Measurements from ENCODE around the gene UPF3B. TPM values are rescaled to one million over a fixed set of nuclear protein-coding genes. Genes with fewer than 3 reads are reported as not detected.
"Not testable (repeated sequence)": the region's sequence is repeated elsewhere in the genome, so short reads cannot be mapped to it uniquely, and the experiment has no call there.

The UPF3B gene
- polyA plus RNA-seq, 1 donor from 2014 or later, result 24.8 TPM

DNA sequence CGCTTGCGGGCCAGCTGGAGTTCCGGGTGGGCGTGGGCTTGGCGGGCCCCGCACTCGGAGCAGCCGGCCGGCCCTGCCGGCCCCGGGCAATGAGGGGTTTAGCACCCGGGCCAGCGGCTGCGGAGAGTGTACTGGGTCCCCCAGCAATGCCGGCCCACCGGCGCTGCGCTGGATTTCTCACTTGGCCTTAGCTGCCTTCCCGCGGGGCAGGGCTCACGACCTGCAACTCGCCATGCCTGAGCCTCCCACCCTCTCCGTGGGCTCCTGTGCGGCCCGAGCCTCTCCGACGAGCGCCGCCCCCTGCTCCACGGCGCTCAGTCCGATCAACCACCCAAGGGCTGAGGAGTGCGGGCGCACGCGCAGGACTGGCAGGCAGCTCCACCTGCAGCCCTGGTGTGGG, 37.9 kb upstream of the UPF3B start:
- H3K27me3 ChIP-seq (ENCODE audit: insufficient read depth, low read depth, low read length); H3K9ac ChIP-seq (ENCODE audit: low read length); H3K36me3 ChIP-seq (ENCODE audit: insufficient read depth, low read length): not testable (repeated sequence)

DNA sequence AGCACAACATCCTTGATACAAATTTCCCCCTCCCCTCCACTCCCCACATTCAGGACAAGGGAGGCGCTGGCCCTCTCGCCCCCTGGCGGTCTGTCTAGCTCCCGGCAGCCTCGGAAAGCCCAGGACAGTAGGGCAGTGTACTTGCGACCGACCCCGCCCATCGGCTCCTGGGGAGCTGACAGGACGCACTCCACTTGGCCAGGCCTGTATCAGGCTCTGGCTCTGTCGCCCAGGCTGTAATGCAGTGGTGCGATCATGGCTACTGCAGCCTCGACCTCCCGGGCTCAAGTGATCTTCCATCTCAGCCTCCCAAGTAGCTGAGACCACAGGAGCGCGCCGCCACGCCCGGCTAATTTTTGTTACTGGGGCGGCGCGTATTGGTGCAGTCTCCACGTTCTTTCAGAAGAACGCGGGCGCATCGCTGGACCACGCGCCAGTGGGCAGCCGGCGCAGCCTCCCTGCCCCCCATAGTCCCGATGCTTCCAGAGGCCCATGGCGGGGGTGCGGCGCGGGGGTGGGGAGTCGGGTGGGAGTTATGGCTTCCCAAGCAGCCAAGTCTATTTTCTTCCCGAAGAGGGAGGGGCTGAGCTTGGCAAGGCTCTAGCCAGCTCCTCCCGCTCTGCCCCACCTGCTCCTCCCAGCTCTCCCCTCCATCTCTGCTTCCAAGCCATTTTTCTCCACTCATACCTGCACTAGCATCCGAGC, 35.1 kb upstream of the UPF3B start:
- Histone ChIP-seq H3K27me3 (ENCODE audit: insufficient read depth, low read depth, low read length) (no peaks in the 10 kb centered on the region), H3K9me3 (ENCODE audit: low read length) (no peaks in the 10 kb centered on the region), H3K9ac (ENCODE audit: low read length) (no peak overlapping the region), H4K20me1 (ENCODE audit: insufficient read depth) (no peaks in the 10 kb centered on the region), H3K79me2 (replicated peaks; ENCODE audit: insufficient read depth, low read length) (no peaks in the 10 kb centered on the region), H3K9me2 (ENCODE audit: insufficient read depth, low read length) (no peaks in the 10 kb centered on the region), H3K27ac (ENCODE audit: low read length) (no peak overlapping the region), H3K4me3 (ENCODE audit: low read length) (no peak overlapping the region), H3K4me2 (ENCODE audit: low read length) (no peak overlapping the region), H2AFZ (ENCODE audit: low read depth, low read length) (no peak overlapping the region), H3F3A (ENCODE audit: insufficient read depth, low read length, poor library complexity, severe bottlenecking) (no peaks in the 10 kb centered on the region), H3K36me3 (ENCODE audit: insufficient read depth, low read length) (no peaks in the 10 kb centered on the region)
- TF ChIP-seq, protein P1, sequence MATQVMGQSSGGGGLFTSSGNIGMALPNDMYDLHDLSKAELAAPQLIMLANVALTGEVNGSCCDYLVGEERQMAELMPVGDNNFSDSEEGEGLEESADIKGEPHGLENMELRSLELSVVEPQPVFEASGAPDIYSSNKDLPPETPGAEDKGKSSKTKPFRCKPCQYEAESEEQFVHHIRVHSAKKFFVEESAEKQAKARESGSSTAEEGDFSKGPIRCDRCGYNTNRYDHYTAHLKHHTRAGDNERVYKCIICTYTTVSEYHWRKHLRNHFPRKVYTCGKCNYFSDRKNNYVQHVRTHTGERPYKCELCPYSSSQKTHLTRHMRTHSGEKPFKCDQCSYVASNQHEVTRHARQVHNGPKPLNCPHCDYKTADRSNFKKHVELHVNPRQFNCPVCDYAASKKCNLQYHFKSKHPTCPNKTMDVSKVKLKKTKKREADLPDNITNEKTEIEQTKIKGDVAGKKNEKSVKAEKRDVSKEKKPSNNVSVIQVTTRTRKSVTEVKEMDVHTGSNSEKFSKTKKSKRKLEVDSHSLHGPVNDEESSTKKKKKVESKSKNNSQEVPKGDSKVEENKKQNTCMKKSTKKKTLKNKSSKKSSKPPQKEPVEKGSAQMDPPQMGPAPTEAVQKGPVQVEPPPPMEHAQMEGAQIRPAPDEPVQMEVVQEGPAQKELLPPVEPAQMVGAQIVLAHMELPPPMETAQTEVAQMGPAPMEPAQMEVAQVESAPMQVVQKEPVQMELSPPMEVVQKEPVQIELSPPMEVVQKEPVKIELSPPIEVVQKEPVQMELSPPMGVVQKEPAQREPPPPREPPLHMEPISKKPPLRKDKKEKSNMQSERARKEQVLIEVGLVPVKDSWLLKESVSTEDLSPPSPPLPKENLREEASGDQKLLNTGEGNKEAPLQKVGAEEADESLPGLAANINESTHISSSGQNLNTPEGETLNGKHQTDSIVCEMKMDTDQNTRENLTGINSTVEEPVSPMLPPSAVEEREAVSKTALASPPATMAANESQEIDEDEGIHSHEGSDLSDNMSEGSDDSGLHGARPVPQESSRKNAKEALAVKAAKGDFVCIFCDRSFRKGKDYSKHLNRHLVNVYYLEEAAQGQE (IDR thresholded peaks at IDR 0.05; ENCODE audit: borderline replicate concordance), result no peak
- TF ChIP-seq EZH2 (IDR thresholded peaks at IDR 0.05; ENCODE audit: borderline replicate concordance, insufficient read depth, low read length, poor library complexity, severe bottlenecking) (no peak), MXI1 (conservative IDR thresholded peaks at IDR 0.05; ENCODE audit: poor library complexity, severe bottlenecking) (no peak), TAF1 (IDR thresholded peaks at IDR 0.05; ENCODE audit: low read depth) (no peak), RAD21 (conservative IDR thresholded peaks at IDR 0.05) (no peak)

More for the DNA sequence above, 37.9 kb upstream of the UPF3B start:
- H3K4me2 ChIP-seq (ENCODE audit: low read length); H3K27ac ChIP-seq (ENCODE audit: low read length); H3F3A ChIP-seq (ENCODE audit: insufficient read depth, low read length, poor library complexity, severe bottlenecking); H2AFZ ChIP-seq (ENCODE audit: low read depth, low read length); H3K4me3 ChIP-seq (ENCODE audit: low read length); H4K20me1 ChIP-seq (ENCODE audit: insufficient read depth); H3K9me3 ChIP-seq (ENCODE audit: low read length); H3K79me2 ChIP-seq (replicated peaks; ENCODE audit: insufficient read depth, low read length); H3K9me2 ChIP-seq (ENCODE audit: insufficient read depth, low read length): not testable (repeated sequence)

DNA sequence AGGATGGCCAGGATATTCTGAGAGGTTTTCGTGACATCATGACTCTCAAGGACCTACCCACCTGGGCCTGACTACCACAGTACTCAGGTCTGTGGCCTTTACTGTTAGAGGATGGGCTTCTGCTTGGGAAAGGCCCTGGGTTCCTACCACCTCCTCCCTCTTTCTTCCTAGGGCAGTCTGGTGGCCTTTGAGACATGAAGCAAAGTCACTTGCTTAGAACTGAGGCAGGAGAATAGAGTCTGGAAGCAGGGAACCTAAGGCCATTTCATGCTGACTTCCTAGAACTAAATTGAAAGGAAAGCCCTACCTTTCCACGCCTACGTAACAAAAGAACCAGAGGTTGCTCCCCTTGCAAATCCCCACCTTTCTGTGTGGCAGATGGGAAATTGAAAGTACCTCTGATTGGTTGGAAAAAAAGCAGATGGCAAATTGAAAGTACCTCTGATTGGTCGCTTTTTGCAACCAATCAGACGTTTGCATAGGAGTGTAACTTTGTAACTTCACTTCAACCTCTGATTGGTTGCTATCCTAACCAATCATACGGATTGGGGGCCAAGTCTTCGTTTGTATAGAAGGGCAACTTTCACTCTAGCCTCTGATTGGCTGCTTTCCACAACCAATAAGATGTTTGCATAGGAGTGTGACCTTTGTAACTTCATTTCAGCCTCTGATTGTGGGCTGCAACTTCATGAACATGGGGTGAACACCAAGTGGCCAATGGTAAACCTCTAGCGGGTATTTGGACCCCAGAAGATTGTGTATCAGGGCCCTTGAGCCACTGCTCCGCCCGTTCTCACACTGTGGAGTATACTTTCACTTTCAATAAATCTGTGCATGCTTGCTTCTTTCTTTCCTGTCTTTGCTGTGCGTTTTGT, 33.0 kb upstream of the UPF3B start:
- Histone ChIP-seq H3K9ac (ENCODE audit: low read length) (no peak overlapping the region), H3K4me3 (ENCODE audit: low read length) (no peak overlapping the region), H3K27me3 (ENCODE audit: insufficient read depth, low read depth, low read length) (no peaks in the 10 kb centered on the region), H3F3A (ENCODE audit: insufficient read depth, low read length, poor library complexity, severe bottlenecking) (no peaks in the 10 kb centered on the region), H3K27ac (ENCODE audit: low read length) (no peak overlapping the region), H3K36me3 (ENCODE audit: insufficient read depth, low read length) (no peaks in the 10 kb centered on the region), H3K79me2 (replicated peaks; ENCODE audit: insufficient read depth, low read length) (no peaks in the 10 kb centered on the region), H3K4me2 (ENCODE audit: low read length) (no peak overlapping the region), H3K9me3 (ENCODE audit: low read length) (no peaks in the 10 kb centered on the region), H2AFZ (ENCODE audit: low read depth, low read length) (no peak overlapping the region), H3K9me2 (ENCODE audit: insufficient read depth, low read length) (no peaks in the 10 kb centered on the region), H4K20me1 (ENCODE audit: insufficient read depth) (no peaks in the 10 kb centered on the region)
- TF ChIP-seq EP300 (conservative IDR thresholded peaks at IDR 0.05; ENCODE audit: poor library complexity, severe bottlenecking) (no peak), RAD21 (conservative IDR thresholded peaks at IDR 0.05) (no peak), TAF1 (IDR thresholded peaks at IDR 0.05; ENCODE audit: low read depth) (no peak), EZH2 (IDR thresholded peaks at IDR 0.05; ENCODE audit: borderline replicate concordance, insufficient read depth, low read length, poor library complexity, severe bottlenecking) (no peak), SMC3 (conservative IDR thresholded peaks at IDR 0.05; ENCODE audit: poor library complexity) (no peak), MXI1 (conservative IDR thresholded peaks at IDR 0.05; ENCODE audit: poor library complexity, severe bottlenecking) (no peak)
